ENCODE data around the gene APLP2. TPM values are rescaled to one million over a fixed set of nuclear protein-coding genes. Genes with fewer than 3 reads are reported as not detected.

The APLP2 gene
- total RNA-seq, 6 experiments from 2014 or later = 333 to 490 (median 458) TPM

DNA sequence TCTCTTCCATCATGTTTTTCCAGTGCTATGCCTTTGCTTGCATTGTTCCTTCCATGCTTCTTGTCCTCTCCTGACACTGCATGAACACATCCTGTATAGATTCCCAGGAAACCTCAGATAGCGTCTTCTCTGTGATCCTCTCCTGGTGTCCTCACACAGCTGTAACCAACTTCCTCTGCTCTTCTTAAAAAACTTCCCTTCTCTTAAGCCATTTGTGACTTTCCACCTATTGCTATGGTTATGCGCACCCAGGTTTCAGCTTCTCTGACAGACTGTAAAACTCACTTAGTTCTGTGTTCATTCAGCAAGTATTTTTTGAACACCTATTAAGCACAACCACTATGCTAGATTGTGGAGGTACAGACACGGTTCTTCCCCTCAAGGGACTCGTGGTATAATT is 5.1 kb upstream of the APLP2 start:
- H3K4me3 Mint-ChIP-seq = no peak overlapping the region
- no peak for TF ChIP-seq CTCF (IDR thresholded peaks at IDR 0.05)
- peaks cover 16% of the 10 kb centered on the region for H3K4me1 Mint-ChIP-seq (ENCODE audit: low read depth)

GRCh38 chr11:130066338-130066737 is 3.4 kb upstream of the APLP2 start:
- peaks cover 9% of the 10 kb centered on the region for H3K27me3 Mint-ChIP-seq (ENCODE audit: insufficient read depth)
- H3K4me3 Mint-ChIP-seq = no peak overlapping the region
- no peak for TF ChIP-seq CTCF (IDR thresholded peaks at IDR 0.05)
- peaks cover 18% of the 10 kb centered on the region for H3K4me1 Mint-ChIP-seq (ENCODE audit: low read depth)
- no peaks in the 10 kb centered on the region for H3K9me3 Mint-ChIP-seq
- DNase-seq = no peak
- H3K36me3 Mint-ChIP-seq (ENCODE audit: low read depth) = 0 out of 2 replicates have a peak, but pooled peaks cover 4% of the 10 kb centered on the region
- no peak overlapping the region for H3K27ac Mint-ChIP-seq

More for the DNA sequence above, 5.1 kb upstream of the APLP2 start:
- Mint-ChIP-seq H3K9me3 (no peaks in the 10 kb centered on the region), H3K36me3 (ENCODE audit: low read depth) (0 out of 2 replicates have a peak, but pooled peaks cover 4% of the 10 kb centered on the region), H3K27ac (no peak overlapping the region), H3K27me3 (ENCODE audit: insufficient read depth) (peaks cover 13% of the 10 kb centered on the region)
- no peak for DNase-seq

DNA sequence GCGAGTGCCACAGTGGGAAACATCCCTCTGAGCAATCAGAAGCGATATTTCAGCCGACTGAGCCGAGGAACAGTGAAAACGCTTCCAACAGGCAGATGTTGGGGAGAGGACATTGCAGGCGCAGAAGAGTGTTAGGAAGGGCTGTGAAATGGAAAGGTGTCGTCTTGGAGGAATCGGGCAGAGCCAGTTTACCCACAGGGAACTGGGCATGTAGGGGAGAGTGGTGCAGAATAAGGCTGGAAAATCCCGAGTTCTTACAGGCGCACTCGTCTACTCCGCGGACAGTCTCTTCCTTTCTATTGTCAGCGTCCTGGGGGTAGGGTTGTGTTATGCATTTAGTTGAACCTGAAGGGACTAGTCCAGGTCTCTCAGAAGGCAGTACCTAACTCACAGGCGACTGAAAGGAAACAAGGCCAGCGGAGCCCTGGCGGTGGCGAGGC is 1.1 kb upstream of the APLP2 start:
- Mint-ChIP-seq H3K36me3 (ENCODE audit: low read depth) (0 out of 2 replicates have a peak, but pooled peaks cover 4% of the 10 kb centered on the region), H3K27ac (peak overlapping the region; percentile 89), H3K27me3 (ENCODE audit: insufficient read depth) (peaks cover 4% of the 10 kb centered on the region), H3K4me3 (peak overlapping the region; percentile 88), H3K9me3 (no peaks in the 10 kb centered on the region), H3K4me1 (ENCODE audit: low read depth) (peaks cover 30% of the 10 kb centered on the region)
- DNase-seq = no peak
- TF ChIP-seq CTCF (IDR thresholded peaks at IDR 0.05) = no peak

- H3K9me3 Mint-ChIP-seq = no peaks in the 10 kb centered on the region
- DNase-seq = peak; percentile 89
- H3K36me3 Mint-ChIP-seq (ENCODE audit: low read depth) = no peaks in the 10 kb centered on the region
- TF ChIP-seq CTCF (IDR thresholded peaks at IDR 0.05) = no peak
- peaks cover 3% of the 10 kb centered on the region for H3K27me3 Mint-ChIP-seq (ENCODE audit: insufficient read depth)
- peaks cover 35% of the 10 kb centered on the region for H3K4me1 Mint-ChIP-seq (ENCODE audit: low read depth)
- H3K27ac Mint-ChIP-seq = peak overlapping the region; percentile 89
- peak overlapping the region; percentile 88 for H3K4me3 Mint-ChIP-seq
These were observed 572 bp upstream of the APLP2 start for GRCh38 chr11:130068986-130069658.

DNA sequence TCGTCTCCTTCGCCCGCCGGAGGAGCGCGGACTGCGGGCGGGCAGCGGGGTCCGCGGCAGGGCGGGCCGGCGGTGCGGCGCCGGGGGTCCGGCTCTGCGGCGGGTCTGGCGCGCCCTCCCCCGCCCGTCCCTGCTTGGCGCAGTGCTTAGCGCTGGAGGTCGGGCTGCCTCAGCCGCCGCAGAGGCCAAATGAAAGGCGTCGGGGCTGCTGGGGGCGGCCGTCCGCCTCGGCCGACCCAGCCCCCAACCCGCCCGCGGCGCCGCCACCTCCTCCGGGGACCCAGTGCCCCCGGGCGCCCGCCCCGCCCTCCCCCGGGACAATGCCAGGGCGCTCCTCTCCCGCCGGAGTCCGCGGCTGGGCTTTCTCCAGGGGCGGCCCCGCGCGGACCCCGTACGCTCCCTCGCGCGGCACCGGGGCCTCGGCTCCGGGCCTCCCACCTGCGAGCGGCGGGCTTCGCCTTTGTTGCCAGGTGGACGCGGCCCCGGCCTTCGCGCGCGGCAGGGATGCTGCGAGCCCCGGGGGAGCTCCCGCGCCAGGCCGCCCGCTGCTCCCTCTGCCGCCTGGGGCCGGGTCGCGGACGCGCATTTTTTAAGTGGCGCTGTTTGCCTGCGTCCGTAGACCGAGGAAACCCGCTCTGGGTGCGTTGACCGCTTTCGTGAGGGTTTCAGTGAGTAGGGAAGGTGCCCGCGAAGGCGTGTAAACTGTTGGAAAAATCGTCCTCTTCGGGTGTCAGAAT is 583 bp downstream of the APLP2 start:
- Mint-ChIP-seq H3K27me3 (ENCODE audit: insufficient read depth) (no peaks in the 10 kb centered on the region; the same call in 1 of the 2 replicates), H3K4me1 (ENCODE audit: low read depth) (peaks cover 35% of the 10 kb centered on the region), H3K27ac (peak overlapping the region; percentile 76), H3K9me3 (no peaks in the 10 kb centered on the region), H3K36me3 (ENCODE audit: low read depth) (peaks cover 7% of the 10 kb centered on the region; the same call in 1 of the 2 replicates), H3K4me3 (peak overlapping the region; percentile 88)
- TF ChIP-seq CTCF (IDR thresholded peaks at IDR 0.05) = peak; percentile 40; the same call in 1 of the 2 replicates
- DNase-seq = peak; percentile 10

All from HFFc6 (cell line).